Spleen (tissue), 11 donors: ENCODE data around the gene PTRHD1. TPM values are rescaled to one million over a fixed set of nuclear protein-coding genes. Genes with fewer than 3 reads are reported as not detected.
A peak's percentile ranks its signal among the peaks of the same experiment; 100 is the strongest.

Experiments used
- DNase-seq: peaks from one replicate; pipeline ENCODE4 v3.0.0-alpha.2; 2020
- H3K27ac ChIP-seq, 8 donors: fragments of 200-600 bp; sonication (generic) in 7 of 8; 1 replicate in 4 of 8; 2 replicates in 4 of 8; pipeline versions ENCODE4 v1.5.0 to v1.8.0; 2016 to 2021; ENCODE audit warnings: inconsistent platforms in 4 of 8, mild to moderate bottlenecking in 4 of 8, moderate library complexity in 1 of 8
- H3K27me3 ChIP-seq, 7 donors: fragments of 200-600 bp; sonication (generic) in 6 of 7; replicated peaks in 1 of 7; 1 replicate in 4 of 7; 2 replicates in 3 of 7; pipeline versions ENCODE4 v1.5.0 to v1.8.0; 2016 to 2021; ENCODE audit warnings: inconsistent platforms in 3 of 7, mild to moderate bottlenecking in 1 of 7
- H3K36me3 ChIP-seq, 6 donors: fragments of 200-600 bp; sonication (generic) in 5 of 6; 1 replicate in 4 of 6; 2 replicates in 2 of 6; pipeline versions ENCODE4 v1.5.0 to v1.8.0; 2016 to 2021; ENCODE audit warnings: inconsistent platforms in 2 of 6
- H3K4me1 ChIP-seq, 6 donors: fragments of 200-600 bp; sonication (generic) in 5 of 6; 1 replicate in 3 of 6; 2 replicates in 3 of 6; pipeline versions ENCODE4 v1.5.0 to v1.8.0; 2016 to 2021; ENCODE audit warnings: inconsistent platforms in 3 of 6
- H3K4me3 ChIP-seq, 8 donors: fragments of 200-600 bp; sonication (generic) in 7 of 8; 1 replicate in 4 of 8; 2 replicates in 4 of 8; pipeline versions ENCODE4 v1.5.0 to v1.8.0; 2016 to 2021; ENCODE audit warnings: inconsistent platforms in 4 of 8, mild to moderate bottlenecking in 4 of 8, moderate library complexity in 2 of 8
- H3K9me3 ChIP-seq, 8 donors: fragments of 200-600 bp; sonication (generic) in 7 of 8; 1 replicate in 4 of 8; 2 replicates in 4 of 8; pipeline versions ENCODE4 v1.5.0 to v1.8.0; 2016 to 2021; ENCODE audit warnings: inconsistent platforms in 4 of 8
- POLR2A ChIP-seq, 3 donors: fragments of 450-650 bp; IDR thresholded peaks; one replicate each; pipeline ENCODE4 v1.5.1; 2017; ENCODE audit warnings: antibody characterized with exemption in 3 of 3, mild to moderate bottlenecking in 1 of 3
- POLR2AphosphoS5 ChIP-seq, 3 donors: sonication (generic); formaldehyde crosslinking; IDR thresholded peaks; one replicate each; pipeline ENCODE4 v1.5.1; 2017; ENCODE audit warnings: antibody characterized with exemption in 3 of 3
- WGBS, 5 donors: extraction: QIAGEN DNeasy Blood & Tissue Kit in 3 of 5; methylation state at CpG; one replicate each; pipeline versions ENCODE4 v1.1.5 to v1.1.7; 2013 to 2018; 5-methylcytosine and 5-hydroxymethylcytosine counted together
- intact Hi-C: fragments of 100-400 bp; cut with DNase I; formaldehyde crosslinking; loops from one replicate; pipeline ENCODE4 v1.15.0; 2023; ENCODE audit warnings: low total_unique reads
- polyA plus RNA-seq, 3 donors: library from polyadenylated mRNA; stranded (reverse); fragments of 200-250 nt; gene quantifications; one replicate each; pipeline ENCODE4 v1.2.1, GENCODE V29; 2013
- total RNA-seq, 7 donors: library from RNA; depleted of rRNA in 3 of 7; stranded (reverse); fragments of >200 nt in 3 of 7; fragmentation: NEBNext Ultra II Directional in 4 of 7; extraction: Animal tissue kit (Norgen Biotek cat#: 25700) in 4 of 7; gene quantifications; one replicate each; pipeline versions ENCODE4 v1.1.0 to v1.2.1, GENCODE V29; 2016 to 2021
- TF ChIP-seq, protein P1 (sequence below), 11 experiments: fragments of 200-600 bp in 7 of 11; fragments of 450-650 bp in 4 of 11; sonication (generic) in 4 of 11; IDR thresholded peaks in 8 of 11; conservative IDR thresholded peaks in 3 of 11; 1 replicate in 7 of 11; 2 replicates in 4 of 11; pipeline versions ENCODE4 v1.4.0 to v1.8.0; 2016 to 2021; ENCODE audit warnings: antibody characterized with exemption in 11 of 11, inconsistent platforms in 4 of 11, mild to moderate bottlenecking in 1 of 11
- donor health status: healthy with polysubstance abuse.
- donor health status: DM: no; HTN: no; CAD: no; lungs with moderate emphysema.
- donor health status: DM: no; HTN: no; CAD: no.
- donor health status: Bipolar disorder and iron deficiency.
- donor health status: healthy.
- donor health status: DM: no; HTN: no; CAD: no.
- donor health status: DM: yes; HTN: yes; CAD: no.

The PTRHD1 gene
- total and polyA plus RNA-seq, 10 donors = 11.0 to 42.0 (median 23.9) TPM

DNA sequence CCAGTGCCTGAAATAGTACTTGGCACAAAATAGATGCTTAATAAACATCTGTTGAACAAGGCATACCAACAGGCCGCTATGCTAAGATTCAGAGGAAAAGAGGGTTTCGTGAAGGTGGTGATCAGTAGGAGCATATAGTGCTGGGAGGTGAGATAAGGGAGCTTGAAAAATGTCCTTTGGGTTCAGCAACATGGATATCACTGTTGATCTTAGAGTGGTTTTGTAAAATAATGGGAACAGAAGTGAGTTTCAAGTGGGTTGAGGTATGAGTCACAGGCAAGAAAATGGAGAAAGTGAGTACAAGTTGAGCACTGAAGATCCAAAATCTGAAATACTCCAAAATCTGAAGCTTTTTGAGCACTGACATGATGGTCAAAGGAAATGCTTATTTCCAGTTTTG, 4.5 kb upstream of the PTRHD1 start:
- TF ChIP-seq, protein P1, sequence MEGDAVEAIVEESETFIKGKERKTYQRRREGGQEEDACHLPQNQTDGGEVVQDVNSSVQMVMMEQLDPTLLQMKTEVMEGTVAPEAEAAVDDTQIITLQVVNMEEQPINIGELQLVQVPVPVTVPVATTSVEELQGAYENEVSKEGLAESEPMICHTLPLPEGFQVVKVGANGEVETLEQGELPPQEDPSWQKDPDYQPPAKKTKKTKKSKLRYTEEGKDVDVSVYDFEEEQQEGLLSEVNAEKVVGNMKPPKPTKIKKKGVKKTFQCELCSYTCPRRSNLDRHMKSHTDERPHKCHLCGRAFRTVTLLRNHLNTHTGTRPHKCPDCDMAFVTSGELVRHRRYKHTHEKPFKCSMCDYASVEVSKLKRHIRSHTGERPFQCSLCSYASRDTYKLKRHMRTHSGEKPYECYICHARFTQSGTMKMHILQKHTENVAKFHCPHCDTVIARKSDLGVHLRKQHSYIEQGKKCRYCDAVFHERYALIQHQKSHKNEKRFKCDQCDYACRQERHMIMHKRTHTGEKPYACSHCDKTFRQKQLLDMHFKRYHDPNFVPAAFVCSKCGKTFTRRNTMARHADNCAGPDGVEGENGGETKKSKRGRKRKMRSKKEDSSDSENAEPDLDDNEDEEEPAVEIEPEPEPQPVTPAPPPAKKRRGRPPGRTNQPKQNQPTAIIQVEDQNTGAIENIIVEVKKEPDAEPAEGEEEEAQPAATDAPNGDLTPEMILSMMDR (IDR thresholded peaks at IDR 0.05 in 8 of 11, conservative IDR thresholded peaks at IDR 0.05 in 3 of 11) = no peak
- TF ChIP-seq POLR2A (IDR thresholded peaks at IDR 0.05) (no peak), POLR2AphosphoS5 (IDR thresholded peaks at IDR 0.05) (no peak)
- intact Hi-C loops = no loop called here
- H3K9me3 ChIP-seq = no peaks in the 10 kb centered on the region
- no peak for DNase-seq
- H3K27ac ChIP-seq = no peak overlapping the region
- no peak overlapping the region for H3K4me3 ChIP-seq
- peaks cover 0 to 24% (median 10%) of the 10 kb centered on the region in 6 donors for H3K4me1 ChIP-seq
- 91 to 99% (median 97%) methylated on average over 2 of the region's 2 CpGs for WGBS, 5 donors
- H3K36me3 ChIP-seq = peaks cover 0 to 28% (median 5%) of the 10 kb centered on the region in 6 donors
- H3K27me3 ChIP-seq = no peaks in the 10 kb centered on the region

DNA sequence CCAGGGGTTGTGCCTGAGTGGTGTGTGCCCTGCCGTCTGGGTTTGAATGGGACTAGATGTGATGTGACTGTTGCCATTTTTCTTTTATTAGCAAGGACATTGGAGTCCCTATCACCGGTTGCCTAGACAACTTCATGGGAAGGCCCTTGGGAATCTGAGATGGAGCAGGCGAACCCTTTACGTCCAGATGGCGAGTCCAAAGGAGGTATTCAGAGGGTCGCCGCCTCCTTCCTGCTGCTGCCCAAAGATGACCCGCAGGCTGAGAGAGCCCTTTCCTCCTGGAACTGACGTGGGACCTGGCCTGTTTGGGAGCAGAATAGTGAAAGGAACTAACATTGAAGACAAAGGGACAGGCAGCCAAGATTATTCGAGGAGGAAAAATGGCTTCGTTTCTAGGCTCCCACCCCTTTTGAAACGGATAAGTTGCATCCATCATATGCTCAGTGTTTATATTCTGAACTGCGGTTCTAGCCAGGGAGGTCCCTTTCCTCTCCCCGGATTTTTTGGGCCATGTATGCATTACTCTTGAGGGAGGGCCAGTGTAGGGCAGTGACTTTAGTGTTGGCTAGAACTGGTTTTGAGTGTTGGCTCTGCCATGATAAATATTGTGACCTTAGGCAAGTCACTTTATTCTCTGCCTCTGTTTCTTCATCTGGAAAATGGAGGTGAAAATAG, 707 bp upstream of the PTRHD1 start:
- peak overlapping the region in 6 of 8 donors; percentile 98 to 99 (median 98) for H3K27ac ChIP-seq
- DNase-seq = no peak
- H3K4me3 ChIP-seq = peak overlapping the region; percentile 66 to 93 (median 86)
- no peaks in the 10 kb centered on the region for H3K27me3 ChIP-seq
- no peak for TF ChIP-seq POLR2AphosphoS5 (IDR thresholded peaks at IDR 0.05)
- TF ChIP-seq POLR2A (IDR thresholded peaks at IDR 0.05) = no peak
- TF ChIP-seq, protein P1 (IDR thresholded peaks at IDR 0.05 in 8 of 11, conservative IDR thresholded peaks at IDR 0.05 in 3 of 11) = no peak
- H3K4me1 ChIP-seq = peaks cover 4 to 50% (median 22%) of the 10 kb centered on the region in 6 donors
- H3K9me3 ChIP-seq = no peaks in the 10 kb centered on the region
- 3 to 13% (median 8%) methylated on average over 12 to 14 of the region's 14 CpGs for WGBS, 5 donors
- intact Hi-C loops = no loop called here
- peaks cover 0 to 32% (median 5%) of the 10 kb centered on the region in 6 donors for H3K36me3 ChIP-seq

DNA sequence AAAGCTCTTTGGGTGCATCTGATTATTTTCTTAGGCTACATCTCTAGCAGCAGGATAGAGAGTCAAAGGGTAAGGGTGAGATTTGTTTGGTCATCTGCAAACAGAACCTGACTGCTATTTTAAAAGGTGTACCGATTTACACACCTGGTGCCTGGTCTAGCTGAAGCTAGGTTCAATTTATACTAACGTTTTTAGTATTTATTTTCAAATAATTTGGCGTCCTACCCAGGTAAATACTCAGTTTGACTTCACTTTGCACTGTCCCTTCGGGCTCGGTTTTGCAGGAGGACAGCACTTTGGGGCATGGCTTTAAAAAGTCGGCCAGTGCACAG, 683 bp downstream of the PTRHD1 start:
- Histone ChIP-seq H3K27ac (peak overlapping the region; percentile 98 to 100 (median 99)), H3K27me3 (no peaks in the 10 kb centered on the region), H3K9me3 (no peaks in the 10 kb centered on the region), H3K4me1 (peaks cover 4 to 53% (median 24%) of the 10 kb centered on the region in 6 donors), H3K4me3 (peak overlapping the region; percentile 66 to 93 (median 86)), H3K36me3 (peaks cover 0 to 27% (median 5%) of the 10 kb centered on the region in 6 donors)
- intact Hi-C loops = no loop called here
- TF ChIP-seq POLR2A (IDR thresholded peaks at IDR 0.05) (no peak), POLR2AphosphoS5 (IDR thresholded peaks at IDR 0.05) (no peak)
- TF ChIP-seq, protein P1 (IDR thresholded peaks at IDR 0.05 in 8 of 11, conservative IDR thresholded peaks at IDR 0.05 in 3 of 11) = no peak
- no peak for DNase-seq
- WGBS, 5 donors = 2 to 6% (median 4%) methylated on average over 6 of the region's 6 CpGs

DNA sequence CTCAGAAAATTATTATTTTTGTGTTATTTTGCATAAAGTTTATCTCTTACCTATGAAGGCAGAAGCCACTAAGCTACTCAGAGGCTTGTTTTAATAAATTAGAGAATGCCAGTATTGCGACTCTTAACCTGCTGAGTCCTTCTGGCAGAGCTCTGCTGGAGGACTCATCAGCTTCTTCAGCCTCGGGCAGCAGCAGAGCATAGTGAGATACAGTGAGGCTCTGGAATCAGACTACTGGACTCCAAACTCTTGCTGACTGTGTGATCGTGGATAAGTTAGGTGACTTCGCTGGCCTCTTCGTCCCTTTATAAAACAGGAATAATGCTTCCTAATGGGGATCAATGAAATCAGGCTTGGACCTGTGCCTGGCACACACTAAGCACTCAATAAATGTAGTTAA, 1.7 kb downstream of the PTRHD1 start:
- H3K4me1 ChIP-seq = peaks cover 4 to 64% (median 25%) of the 10 kb centered on the region in 6 donors
- TF ChIP-seq POLR2A (IDR thresholded peaks at IDR 0.05) (no peak), POLR2AphosphoS5 (IDR thresholded peaks at IDR 0.05) (no peak)
- TF ChIP-seq, protein P1 (IDR thresholded peaks at IDR 0.05 in 8 of 11, conservative IDR thresholded peaks at IDR 0.05 in 3 of 11) = no peak
- no peaks in the 10 kb centered on the region for H3K9me3 ChIP-seq
- H3K27me3 ChIP-seq = no peaks in the 10 kb centered on the region
- intact Hi-C loops = no loop called here
- 94 to 98% (median 95%) methylated on average over 5 of the region's 5 CpGs for WGBS, 5 donors
- H3K27ac ChIP-seq = peak overlapping the region in 1 of 8 donors; percentile 98
- no peak for DNase-seq
- peaks cover 0 to 27% (median 5%) of the 10 kb centered on the region in 6 donors for H3K36me3 ChIP-seq
- no peak overlapping the region for H3K4me3 ChIP-seq
